H9 (cell line): ENCODE data around the gene FSTL4. TPM values are rescaled to one million over a fixed set of nuclear protein-coding genes. Genes with fewer than 3 reads are reported as not detected.

Experiments used
- DNase-seq: peaks from one replicate; pipeline ENCODE4 v3.0.0-alpha.2; 2017
- H2AFZ ChIP-seq: one replicate; pipeline ENCODE4 v1.6.1; 2013; ENCODE audit warnings: mild to moderate bottlenecking, low read length, control low read depth, moderate library complexity
- H2AK5ac ChIP-seq: 2 replicates; pipeline ENCODE4 v1.6.1; 2013; ENCODE audit warnings: low read length, control low read depth, mixed read lengths; ENCODE audit not compliant: insufficient read length
- H2BK120ac ChIP-seq: one replicate; pipeline ENCODE4 v1.6.1; 2013; ENCODE audit warnings: low read depth, mild to moderate bottlenecking, low read length, control low read depth, inconsistent platforms; ENCODE audit not compliant: poor library complexity, severe bottlenecking
- H2BK12ac ChIP-seq: 2 replicates; pipeline ENCODE4 v1.6.1; 2013; ENCODE audit warnings: low read length, control low read depth, mixed read lengths, low read depth; ENCODE audit not compliant: insufficient read length
- H2BK15ac ChIP-seq: 2 replicates; pipeline ENCODE4 v1.6.1; 2013; ENCODE audit warnings: low read depth, low read length, control low read depth
- H2BK20ac ChIP-seq: one replicate; pipeline ENCODE4 v1.6.1; 2013; ENCODE audit warnings: low read depth, mild to moderate bottlenecking, low read length, control low read depth, inconsistent platforms; ENCODE audit not compliant: poor library complexity, severe bottlenecking
- H2BK5ac ChIP-seq: 2 replicates; pipeline ENCODE4 v1.6.1; 2013; ENCODE audit warnings: low read length, control low read depth, mixed read lengths; ENCODE audit not compliant: insufficient read length
- H3K14ac ChIP-seq: 2 replicates; pipeline ENCODE4 v1.6.1; 2013; ENCODE audit warnings: low read length, control low read depth; ENCODE audit not compliant: insufficient read depth
- H3K18ac ChIP-seq: 2 replicates; pipeline ENCODE4 v1.6.1; 2013; ENCODE audit warnings: low read depth, mild to moderate bottlenecking, mixed read lengths, low read length, control low read depth; ENCODE audit not compliant: insufficient read length
- H3K23ac ChIP-seq: 2 replicates; pipeline ENCODE4 v1.6.1; 2013; ENCODE audit warnings: low read length, control low read depth, mixed read lengths, low read depth; ENCODE audit not compliant: insufficient read length
- H3K23me2 ChIP-seq: 2 replicates; pipeline ENCODE4 v1.6.1; 2013; ENCODE audit warnings: low read depth, mild to moderate bottlenecking, mixed read lengths, low read length, control low read depth; ENCODE audit not compliant: insufficient read length, poor library complexity, severe bottlenecking
- H3K27ac ChIP-seq: 2 replicates; pipeline ENCODE4 v1.5.1; 2013; ENCODE audit warnings: low read length, control low read depth, mixed read lengths, low read depth; ENCODE audit not compliant: insufficient read length
- H3K27me3 ChIP-seq: 2 replicates; pipeline ENCODE4 v1.6.1; 2013; ENCODE audit warnings: low read length, control low read depth, inconsistent platforms; ENCODE audit not compliant: insufficient read depth
- H3K4ac ChIP-seq: 2 replicates; pipeline ENCODE4 v1.6.1; 2013; ENCODE audit warnings: low read depth, mild to moderate bottlenecking, control low read depth, inconsistent platforms, low read length, moderate library complexity
- H3K4me1 ChIP-seq: 2 replicates; pipeline ENCODE4 v1.6.1; 2013; ENCODE audit warnings: low read length, control low read depth, inconsistent platforms; ENCODE audit not compliant: insufficient read depth
- H3K4me2 ChIP-seq: 2 replicates; pipeline ENCODE4 v1.6.1; 2013; ENCODE audit warnings: low read length, control low read depth, mixed read lengths; ENCODE audit not compliant: insufficient read length, insufficient read depth
- H3K56ac ChIP-seq: 2 replicates; pipeline ENCODE4 v1.6.1; 2013; ENCODE audit warnings: low read depth, mild to moderate bottlenecking, mixed read lengths, low read length, control low read depth; ENCODE audit not compliant: insufficient read length
- H3K79me1 ChIP-seq: 2 replicates; pipeline ENCODE4 v1.6.1; 2013; ENCODE audit warnings: low read depth, mild to moderate bottlenecking, moderate library complexity, low read length, control low read depth, inconsistent platforms; ENCODE audit not compliant: insufficient read depth, poor library complexity, severe bottlenecking
- H3K79me2 ChIP-seq: 2 replicates; pipeline ENCODE4 v1.6.1; 2013; ENCODE audit warnings: low read length, control low read depth, inconsistent platforms; ENCODE audit not compliant: insufficient read depth
- H3K9ac ChIP-seq: 2 replicates; pipeline ENCODE4 v1.6.1; 2013; ENCODE audit warnings: low read length, control low read depth, mixed read lengths; ENCODE audit not compliant: insufficient read length; ENCODE audit errors: extremely low read depth
- H3K9me3 ChIP-seq: one replicate; pipeline ENCODE4 v1.6.1; 2013; ENCODE audit warnings: low read depth, low read length, inconsistent platforms; ENCODE audit not compliant: control insufficient read depth
- H3T11ph ChIP-seq: one replicate; pipeline ENCODE4 v1.6.1; 2013; ENCODE audit warnings: mild to moderate bottlenecking, low read length, control low read depth, inconsistent platforms
- H4K20me1 ChIP-seq: one replicate; pipeline ENCODE4 v1.6.1; 2013; ENCODE audit not compliant: control insufficient read depth, insufficient read length, insufficient read depth
- H4K5ac ChIP-seq: 2 replicates; pipeline ENCODE4 v1.6.1; 2013; ENCODE audit warnings: low read depth, mild to moderate bottlenecking, mixed read lengths, low read length, control low read depth; ENCODE audit not compliant: insufficient read length
- H4K8ac ChIP-seq: replicated peaks from 2 replicates; pipeline ENCODE4 v1.6.1; 2013; ENCODE audit warnings: low read length, control low read depth, mixed read lengths, low read depth; ENCODE audit not compliant: insufficient read length
- H4K91ac ChIP-seq: 2 replicates; pipeline ENCODE4 v1.6.1; 2013; ENCODE audit warnings: low read depth, mild to moderate bottlenecking, moderate library complexity, mixed read lengths, low read length, control low read depth; ENCODE audit not compliant: insufficient read length
- H3K27ac Mint-ChIP-seq, 3 experiments: 2 replicates in 2 of 3; 3 replicates in 1 of 3; pipeline ENCODE4 v1.8.0; 2020 to 2021; ENCODE audit warnings: mixed read lengths in 3 of 3, mild to moderate bottlenecking in 1 of 3, moderate library complexity in 1 of 3
- H3K27me3 Mint-ChIP-seq: 2 replicates; pipeline ENCODE4 v1.8.0; 2021; ENCODE audit warnings: low read depth, mild to moderate bottlenecking, moderate library complexity, mixed read lengths
- H3K36me3 Mint-ChIP-seq, 3 experiments: 2 replicates in 2 of 3; 3 replicates in 1 of 3; pipeline ENCODE4 v1.8.0; 2020 to 2021; ENCODE audit warnings: low read depth in 3 of 3, mixed read lengths in 3 of 3; ENCODE audit not compliant: insufficient read depth in 1 of 3
- H3K4me1 Mint-ChIP-seq, 2 experiments: 2 replicates each; pipeline ENCODE4 v1.8.0; 2020; ENCODE audit warnings: mixed read lengths in 2 of 2
- H3K4me3 Mint-ChIP-seq, 2 experiments: 2 replicates in 1 of 2; 3 replicates in 1 of 2; pipeline ENCODE4 v1.8.0; 2020 to 2021; ENCODE audit warnings: mild to moderate bottlenecking in 2 of 2, mixed read lengths in 2 of 2, moderate library complexity in 1 of 2
- H3K9me3 Mint-ChIP-seq, 2 experiments: 2 replicates in 1 of 2; 3 replicates in 1 of 2; pipeline ENCODE4 v1.8.0; 2020; ENCODE audit warnings: mild to moderate bottlenecking in 2 of 2, mixed read lengths in 2 of 2, moderate library complexity in 1 of 2
- WGBS: extraction: QIAGEN DNeasy Blood & Tissue Kit; methylation state at CpG from one replicate; pipeline ENCODE4 v1.1.7; 2013; ENCODE audit warnings: missing lambda C conversion rate, low lambda C conversion rate, mixed read lengths; ENCODE audit not compliant: insufficient read length; ENCODE audit errors: extremely low coverage; 5-methylcytosine and 5-hydroxymethylcytosine counted together
- total RNA-seq: library from RNA; stranded (reverse); gene quantifications from 2 replicates; pipeline ENCODE4 v1.2.1, GENCODE V29; 2021
- TF ChIP-seq, protein P1 (sequence below): fragments of 200-600 bp; sonication (generic); conservative IDR thresholded peaks from 3 replicates; pipeline ENCODE4 v1.8.0; 2021; ENCODE audit warnings: antibody characterized with exemption, mild to moderate bottlenecking

Gene FSTL4
- total RNA-seq, 1 experiment from 2014 or later: 5.7 TPM

DNA sequence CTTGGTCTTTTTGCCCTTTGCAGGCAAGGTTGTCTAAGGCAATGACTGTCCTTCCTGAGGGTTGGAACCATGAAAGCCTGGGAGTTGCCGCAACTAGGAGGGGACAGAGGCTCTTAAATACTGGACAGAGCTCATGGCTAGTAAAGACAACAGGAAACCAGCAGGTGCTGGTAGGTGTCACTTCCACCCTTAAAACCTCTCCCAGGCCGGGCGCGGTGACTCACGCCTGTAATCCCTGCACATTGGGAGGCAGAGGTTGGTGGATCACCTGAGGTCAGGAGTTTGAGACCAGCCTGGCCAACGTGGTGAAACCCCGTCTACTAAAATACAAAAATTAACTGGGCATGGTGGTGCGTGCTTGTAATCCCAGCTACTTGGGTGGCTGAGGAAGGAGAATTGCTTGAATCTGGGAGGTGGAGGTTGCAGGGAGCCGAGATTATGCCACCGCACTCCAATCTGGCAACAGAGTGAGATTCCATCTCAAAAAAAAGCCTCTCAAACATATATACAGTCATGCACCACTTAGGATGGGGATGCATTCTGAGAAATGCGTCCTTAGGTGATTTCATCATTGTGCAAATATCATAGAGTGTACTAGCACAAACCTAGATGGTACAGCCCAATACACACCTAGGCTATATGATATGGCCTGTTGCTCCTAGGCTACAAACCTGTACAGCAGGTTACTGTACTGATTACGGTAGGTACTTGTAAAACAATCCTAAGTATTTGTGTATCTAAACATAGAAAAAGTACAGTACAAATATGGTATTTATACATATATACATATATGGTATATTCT lies 457.9 kb downstream of the FSTL4 start:
- Histone ChIP-seq H3K27ac (no peak overlapping the region), H4K8ac (no peak overlapping the region), H2BK5ac (no peak overlapping the region), H3K23me2 (no peaks in the 10 kb centered on the region), H3K79me2 (no peaks in the 10 kb centered on the region), H2AK5ac (no peak overlapping the region), H4K20me1 (no peaks in the 10 kb centered on the region), H2BK15ac (no peak overlapping the region), H2BK120ac (no peak overlapping the region), H3T11ph (no peak overlapping the region), H3K4ac (no peak overlapping the region), H3K4me2 (no peak overlapping the region), H2BK12ac (no peak overlapping the region), H3K14ac (no peak overlapping the region), H4K5ac (no peak overlapping the region), H2BK20ac (no peak overlapping the region), H3K9me3 (no peaks in the 10 kb centered on the region), H3K79me1 (no peaks in the 10 kb centered on the region), H3K56ac (no peak overlapping the region), H3K9ac (no peak overlapping the region), H2AFZ (no peak overlapping the region), H3K4me1 (no peaks in the 10 kb centered on the region), H3K27me3 (no peaks in the 10 kb centered on the region), H3K18ac (no peak overlapping the region), H4K91ac (no peak overlapping the region), H3K23ac (no peak overlapping the region)
- WGBS: no CpG with 5 or more reads among the region's 12 CpGs
- Mint-ChIP-seq H3K9me3 (no peaks in the 10 kb centered on the region), H3K4me1 (no peaks in the 10 kb centered on the region), H3K27me3 (peaks cover 5% of the 10 kb centered on the region; the same call in 1 of the 2 replicates), H3K27ac (no peak overlapping the region), H3K36me3 (no peaks in the 10 kb centered on the region), H3K4me3 (no peak overlapping the region)
- TF ChIP-seq, protein P1, sequence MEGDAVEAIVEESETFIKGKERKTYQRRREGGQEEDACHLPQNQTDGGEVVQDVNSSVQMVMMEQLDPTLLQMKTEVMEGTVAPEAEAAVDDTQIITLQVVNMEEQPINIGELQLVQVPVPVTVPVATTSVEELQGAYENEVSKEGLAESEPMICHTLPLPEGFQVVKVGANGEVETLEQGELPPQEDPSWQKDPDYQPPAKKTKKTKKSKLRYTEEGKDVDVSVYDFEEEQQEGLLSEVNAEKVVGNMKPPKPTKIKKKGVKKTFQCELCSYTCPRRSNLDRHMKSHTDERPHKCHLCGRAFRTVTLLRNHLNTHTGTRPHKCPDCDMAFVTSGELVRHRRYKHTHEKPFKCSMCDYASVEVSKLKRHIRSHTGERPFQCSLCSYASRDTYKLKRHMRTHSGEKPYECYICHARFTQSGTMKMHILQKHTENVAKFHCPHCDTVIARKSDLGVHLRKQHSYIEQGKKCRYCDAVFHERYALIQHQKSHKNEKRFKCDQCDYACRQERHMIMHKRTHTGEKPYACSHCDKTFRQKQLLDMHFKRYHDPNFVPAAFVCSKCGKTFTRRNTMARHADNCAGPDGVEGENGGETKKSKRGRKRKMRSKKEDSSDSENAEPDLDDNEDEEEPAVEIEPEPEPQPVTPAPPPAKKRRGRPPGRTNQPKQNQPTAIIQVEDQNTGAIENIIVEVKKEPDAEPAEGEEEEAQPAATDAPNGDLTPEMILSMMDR: no peak
- no peak for DNase-seq
